ENCODE data around the gene ANGPTL2. TPM values are rescaled to one million over a fixed set of nuclear protein-coding genes. Genes with fewer than 3 reads are reported as not detected.

ANGPTL2 gene
- total and polyA plus RNA-seq, 9 of the 15 experiments (the other 6 are each of a cell fraction or from before 2014, with no cell fraction given) = not detected

DNA sequence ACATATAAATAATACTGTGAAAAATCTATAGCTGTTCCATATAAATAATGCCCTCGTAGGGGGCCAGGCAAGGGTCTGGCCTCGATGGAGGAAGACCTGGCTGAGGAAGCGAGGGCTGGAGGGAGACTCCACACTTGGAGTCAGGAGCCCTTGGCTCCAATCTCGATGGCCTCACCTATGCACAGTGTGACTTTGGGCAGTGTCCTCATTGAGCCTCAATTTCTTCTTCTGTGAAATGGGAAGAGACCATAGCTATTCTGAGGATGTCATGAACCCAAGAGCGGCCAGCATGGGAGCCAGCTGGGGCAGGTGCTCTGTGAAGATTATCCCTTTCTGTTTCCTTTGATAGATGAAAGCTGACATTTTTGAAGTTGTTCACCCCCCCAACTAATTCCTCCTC is 24.8 kb downstream of the ANGPTL2 start:
- no peak overlapping the region for H3K4me3 ChIP-seq
- H3K4me1 ChIP-seq (replicated peaks in 1 of 2; ENCODE audit: control insufficient read depth in 2 of 2, insufficient read depth in 2 of 2, low read length in 2 of 2) = no peaks in the 10 kb centered on the region; a peak in 1 of 5 replicates
- TF ChIP-seq RBM25 (IDR thresholded peaks at IDR 0.05; ENCODE audit: low read depth, low read length, severe bottlenecking) = peak; percentile 37
- TF ChIP-seq, protein P1, sequence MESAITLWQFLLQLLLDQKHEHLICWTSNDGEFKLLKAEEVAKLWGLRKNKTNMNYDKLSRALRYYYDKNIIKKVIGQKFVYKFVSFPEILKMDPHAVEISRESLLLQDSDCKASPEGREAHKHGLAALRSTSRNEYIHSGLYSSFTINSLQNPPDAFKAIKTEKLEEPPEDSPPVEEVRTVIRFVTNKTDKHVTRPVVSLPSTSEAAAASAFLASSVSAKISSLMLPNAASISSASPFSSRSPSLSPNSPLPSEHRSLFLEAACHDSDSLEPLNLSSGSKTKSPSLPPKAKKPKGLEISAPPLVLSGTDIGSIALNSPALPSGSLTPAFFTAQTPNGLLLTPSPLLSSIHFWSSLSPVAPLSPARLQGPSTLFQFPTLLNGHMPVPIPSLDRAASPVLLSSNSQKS (CRISPR knock-in tag; IDR thresholded peaks at IDR 0.05) = no peak
- TF ChIP-seq TAL1 (IDR thresholded peaks at IDR 0.05) = no peak
- no peak for TF ChIP-seq SMAD1 (IDR thresholded peaks at IDR 0.05; ENCODE audit: low read depth, low read length, partially characterized antibody)
- peak; percentile 93 for TF ChIP-seq ESRRA (IDR thresholded peaks at IDR 0.05; ENCODE audit: borderline replicate concordance, low read depth)
- no peaks in the 10 kb centered on the region for H3K79me2 ChIP-seq (ENCODE audit: control insufficient read depth, insufficient read depth, low read length)
- FAIRE-seq (no peak), DNase-seq (ENCODE audit: extremely low read depth in 1 of 4, low spot score in 3 of 4) (no peak), ATAC-seq (no peak)
- intact Hi-C loops (cut with micrococcal nuclease) (no loop called here), in situ Hi-C loops (cut with MboI) (no loop called here)
- no peak overlapping the region for H2AFZ ChIP-seq (ENCODE audit: low read depth, low read length)
- H4K20me1 ChIP-seq (replicated peaks; ENCODE audit: control insufficient read depth, insufficient read depth, low read length) = peaks cover 9% of the 10 kb centered on the region; the same call in 1 of the 2 replicates
- H3K9me1 ChIP-seq (ENCODE audit: control insufficient read depth, insufficient read depth, low read length) = peaks cover 2% of the 10 kb centered on the region
- 9% methylated on average over 5 of the region's 5 CpGs for WGBS (ENCODE audit: insufficient coverage, low coverage, missing lambda C conversion rate)
- no peaks in the 10 kb centered on the region for H3K9me3 ChIP-seq (replicated peaks; ENCODE audit: control insufficient read depth, insufficient read depth, low read depth, low read length)
- POLR2A ChIA-PET = interaction anchor here (0.7 kb wide), 1 partner anchor 9 kb away, joined by 3 read pairs; no protein-coding TSS in a partner anchor
- H3K9ac ChIP-seq (ENCODE audit: insufficient read depth in 1 of 2, low read depth in 2 of 2, low read length in 2 of 2) = no peak overlapping the region
- BruUV-seq (replicated peaks) = no TSS peak
- no peak overlapping the region for H3K4me2 ChIP-seq (ENCODE audit: insufficient read depth, low read length)
- H3K27ac ChIP-seq (ENCODE audit: extremely low read depth, low read depth, low read length) = no peak overlapping the region
- CTCF ChIA-PET (ENCODE audit: low intra/inter-chr PET ratio) = no interaction called here
- H3K27me3 ChIP-seq (ENCODE audit: control insufficient read depth in 2 of 2, insufficient read depth in 2 of 2, low read length in 2 of 2) = peaks cover 23 to 42% of the 10 kb centered on the region in 2 experiments; a peak in 4 of 5 replicates
- no peaks in the 10 kb centered on the region for H3K36me3 ChIP-seq (ENCODE audit: control insufficient read depth, insufficient read depth, low read length)

Measured in K562 (cell line).